Mucosa of rectum (tissue), 2 donors: ENCODE data around the gene CPSF3.

ENCODE experiments used
- H3K27ac ChIP-seq, 2 donors: one replicate each; pipeline ENCODE4 v1.7.0; 2013; ENCODE audit warnings: inconsistent platforms in 2 of 2, low read depth in 2 of 2, low read length in 2 of 2
- H3K27me3 ChIP-seq, 2 donors: one replicate each; pipeline ENCODE4 v1.7.0; 2013; ENCODE audit warnings: low read length in 2 of 2; ENCODE audit not compliant: control insufficient read depth in 2 of 2, insufficient read depth in 2 of 2
- H3K36me3 ChIP-seq, 2 donors: one replicate each; pipeline ENCODE4 v1.7.0; 2013; ENCODE audit warnings: low read length in 2 of 2; ENCODE audit not compliant: control insufficient read depth in 2 of 2, insufficient read depth in 2 of 2
- H3K4me1 ChIP-seq, 2 donors: one replicate each; pipeline ENCODE4 v1.7.0; 2013; ENCODE audit warnings: low read length in 2 of 2, mild to moderate bottlenecking in 1 of 2; ENCODE audit not compliant: control insufficient read depth in 2 of 2, insufficient read depth in 2 of 2
- H3K4me3 ChIP-seq, 2 donors: one replicate each; pipeline ENCODE4 v1.7.0; 2013; ENCODE audit warnings: low read length in 2 of 2
- H3K9ac ChIP-seq, 2 donors: one replicate each; pipeline ENCODE4 v1.7.0; 2013; ENCODE audit warnings: low read length in 2 of 2, low read depth in 1 of 2, mild to moderate bottlenecking in 1 of 2
- H3K9me3 ChIP-seq, 2 donors: one replicate each; pipeline ENCODE4 v1.7.0; 2013; ENCODE audit warnings: low read length in 2 of 2; ENCODE audit not compliant: control insufficient read depth in 2 of 2
- donor health status: healthy.
- donor health status: Normal muscosa, but diverticular disease.

Gene CPSF3

GRCh38 chr2:9384521-9384920 lies 38.9 kb upstream of the CPSF3 start:
- peaks cover 45 to 57% of the 10 kb centered on the region in 2 donors for H3K36me3 ChIP-seq
- peaks cover 6 to 11% of the 10 kb centered on the region in 2 donors for H3K4me1 ChIP-seq
- no peak overlapping the region for H3K27ac ChIP-seq
- H3K9me3 ChIP-seq: no peaks in the 10 kb centered on the region
- no peak overlapping the region for H3K9ac ChIP-seq
- H3K27me3 ChIP-seq: no peaks in the 10 kb centered on the region
- no peak overlapping the region for H3K4me3 ChIP-seq

DNA sequence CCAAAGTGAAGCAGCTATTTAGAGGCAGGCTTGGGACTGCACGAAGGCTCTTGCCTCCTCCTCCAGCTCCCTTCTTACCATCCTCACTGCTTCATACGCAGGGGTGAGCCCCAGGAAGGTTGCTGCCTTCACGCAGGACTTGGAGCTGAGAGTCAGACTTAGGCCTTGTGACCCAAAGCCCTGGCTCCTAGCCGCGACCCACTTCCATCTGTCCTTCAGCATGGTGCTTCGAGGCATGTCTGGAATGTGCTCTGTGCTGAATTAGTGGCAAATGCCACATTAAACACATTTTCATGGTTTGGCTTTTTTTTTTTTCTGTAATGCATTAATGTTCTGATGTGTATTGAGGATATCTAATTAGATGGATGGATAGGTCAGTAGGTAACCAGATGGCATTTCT lies 37.6 kb upstream of the CPSF3 start:
- Histone ChIP-seq H3K27ac (no peak overlapping the region), H3K4me1 (peaks cover 2 to 8% of the 10 kb centered on the region in 2 donors), H3K9ac (no peak overlapping the region), H3K27me3 (no peaks in the 10 kb centered on the region), H3K4me3 (no peak overlapping the region), H3K36me3 (peaks cover 54 to 63% of the 10 kb centered on the region in 2 donors), H3K9me3 (no peaks in the 10 kb centered on the region)

DNA sequence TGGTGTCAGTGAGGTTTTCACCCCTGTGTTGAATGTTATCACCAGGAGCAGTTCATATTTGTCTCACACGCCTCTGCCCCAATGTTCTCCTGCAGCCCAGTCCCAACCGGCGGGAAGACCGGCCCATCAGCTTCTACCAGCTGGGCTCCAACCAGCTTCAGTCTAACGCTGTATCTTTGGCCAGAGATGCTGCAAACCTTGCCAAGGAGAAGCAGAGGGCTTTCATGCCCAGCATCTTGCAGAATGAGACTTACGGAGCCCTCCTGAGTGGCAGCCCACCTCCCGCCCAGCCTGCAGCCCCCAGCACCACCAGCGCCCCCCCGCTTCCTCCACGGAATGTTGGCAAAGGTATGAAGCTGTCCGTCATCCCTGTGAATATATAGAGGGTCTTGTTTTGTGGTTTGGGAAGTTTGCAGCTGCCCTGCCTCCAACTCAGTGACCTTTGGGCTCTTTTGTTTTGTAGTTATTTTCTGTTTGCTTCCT lies 35.2 kb upstream of the CPSF3 start:
- Histone ChIP-seq H3K4me1 (no peaks in the 10 kb centered on the region), H3K9me3 (no peaks in the 10 kb centered on the region), H3K4me3 (no peak overlapping the region), H3K27ac (no peak overlapping the region), H3K36me3 (peaks cover 60% of the 10 kb centered on the region in 2 donors), H3K9ac (no peak overlapping the region), H3K27me3 (no peaks in the 10 kb centered on the region)

DNA sequence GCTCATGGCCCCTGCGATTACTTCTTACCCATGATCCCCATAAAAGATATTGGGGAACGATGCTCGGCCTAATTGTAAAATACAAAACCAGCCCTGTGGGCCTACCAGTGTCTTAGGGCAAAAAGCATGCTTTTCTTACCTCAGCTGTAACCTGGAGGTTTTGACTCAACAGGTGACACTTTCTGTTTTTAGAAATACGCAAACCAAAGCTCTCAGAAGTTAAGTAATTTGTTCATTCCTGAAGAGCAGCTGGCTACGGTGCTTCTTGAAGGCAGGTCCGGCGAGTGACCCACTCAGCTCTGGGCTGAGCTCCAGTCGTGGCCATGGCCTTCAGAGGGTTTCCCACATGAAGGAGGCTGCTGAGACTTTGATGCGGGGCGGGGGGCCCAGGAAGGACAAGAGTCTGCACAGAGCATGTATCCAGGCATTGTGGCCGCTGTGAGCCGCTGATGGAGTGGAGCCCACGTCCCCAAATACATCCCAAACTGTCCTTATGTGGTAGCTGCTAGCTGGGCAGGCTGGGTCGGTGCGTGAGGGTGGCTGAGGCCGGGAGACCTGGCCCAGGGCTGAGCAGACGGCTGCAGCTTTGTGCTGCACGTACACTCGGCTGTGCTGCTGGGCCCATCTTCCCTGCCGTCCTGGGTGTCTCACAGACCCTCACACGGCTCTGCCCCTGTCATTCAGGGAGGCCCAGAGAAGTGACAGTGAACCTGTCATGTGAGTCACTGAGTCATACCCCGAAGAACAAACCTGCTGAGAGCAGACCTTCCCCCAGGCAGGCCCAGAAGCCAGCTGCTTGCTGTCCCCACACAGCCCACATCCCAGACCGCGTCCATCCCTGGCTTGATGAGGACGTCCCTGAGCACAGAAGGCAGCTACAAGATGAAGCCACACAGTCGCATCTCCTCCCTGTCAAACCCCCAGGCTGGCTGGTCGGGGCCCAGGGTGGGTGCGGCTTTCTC lies 34.2 kb upstream of the CPSF3 start:
- Histone ChIP-seq H3K4me3 (no peak overlapping the region), H3K27me3 (no peaks in the 10 kb centered on the region), H3K9me3 (no peaks in the 10 kb centered on the region), H3K27ac (no peak overlapping the region), H3K36me3 (peaks cover 54 to 58% of the 10 kb centered on the region in 2 donors), H3K4me1 (no peaks in the 10 kb centered on the region), H3K9ac (no peak overlapping the region)

DNA sequence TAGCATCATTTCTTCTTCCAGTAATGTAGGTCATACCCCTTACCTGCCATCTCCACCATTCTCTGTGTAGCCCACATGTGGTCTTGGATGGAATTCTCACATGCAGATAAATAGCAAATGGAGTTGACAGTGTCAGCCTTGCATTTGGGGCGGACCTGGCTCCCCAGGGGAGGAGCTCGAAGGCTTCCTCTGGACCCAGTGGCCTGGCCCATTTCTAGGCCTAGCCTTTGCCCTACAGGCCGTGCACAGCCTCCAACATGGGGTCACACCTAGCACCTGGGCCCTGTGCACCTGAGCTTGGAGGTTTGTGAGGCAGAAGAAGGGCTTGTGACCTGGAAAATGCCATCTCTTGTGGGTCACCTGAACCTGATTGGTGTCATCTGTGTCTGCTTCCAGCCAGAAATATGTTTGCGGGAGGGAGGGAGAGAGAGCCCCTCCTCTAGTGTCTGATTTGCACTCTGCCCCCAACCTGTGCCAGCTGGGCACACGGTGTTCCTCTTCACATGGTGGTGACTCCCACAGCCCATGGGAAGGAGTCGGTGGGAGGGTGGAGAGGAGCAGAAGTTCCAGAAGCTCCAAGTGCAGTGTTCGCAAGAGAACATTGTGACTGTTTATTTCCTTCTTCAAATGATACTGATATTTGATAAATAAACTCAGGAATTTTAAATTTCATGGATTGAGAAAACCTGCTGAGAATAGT lies 33.2 kb upstream of the CPSF3 start:
- H3K36me3 ChIP-seq: peaks cover 52 to 58% of the 10 kb centered on the region in 2 donors
- no peaks in the 10 kb centered on the region for H3K9me3 ChIP-seq
- H3K27me3 ChIP-seq: no peaks in the 10 kb centered on the region
- H3K9ac ChIP-seq: no peak overlapping the region
- no peaks in the 10 kb centered on the region for H3K4me1 ChIP-seq
- H3K27ac ChIP-seq: no peak overlapping the region
- H3K4me3 ChIP-seq: no peak overlapping the region

DNA sequence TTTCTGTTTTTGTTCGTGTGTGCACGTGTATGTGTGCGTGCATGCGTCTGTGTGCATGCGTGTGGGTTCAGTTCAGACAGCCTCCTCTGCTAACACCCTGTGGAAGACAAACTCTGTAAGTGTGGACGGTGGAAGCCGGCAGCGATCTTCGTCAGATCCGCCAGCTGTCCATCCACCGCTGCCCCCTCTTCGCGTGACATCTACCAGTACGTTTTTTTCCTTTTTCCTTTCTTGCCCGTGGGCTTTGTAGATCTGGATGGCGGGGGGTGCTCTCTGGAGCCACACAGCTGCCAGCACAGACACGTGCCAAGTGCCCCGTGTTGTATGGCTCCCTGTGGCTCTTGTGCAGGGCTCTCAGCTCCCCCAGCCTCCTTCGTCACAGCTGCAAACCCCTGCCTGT lies 32.5 kb upstream of the CPSF3 start:
- Histone ChIP-seq H3K4me3 (no peak overlapping the region), H3K27me3 (no peaks in the 10 kb centered on the region), H3K27ac (no peak overlapping the region), H3K4me1 (no peaks in the 10 kb centered on the region), H3K9ac (no peak overlapping the region), H3K9me3 (no peaks in the 10 kb centered on the region), H3K36me3 (peaks cover 48 to 51% of the 10 kb centered on the region in 2 donors)

DNA sequence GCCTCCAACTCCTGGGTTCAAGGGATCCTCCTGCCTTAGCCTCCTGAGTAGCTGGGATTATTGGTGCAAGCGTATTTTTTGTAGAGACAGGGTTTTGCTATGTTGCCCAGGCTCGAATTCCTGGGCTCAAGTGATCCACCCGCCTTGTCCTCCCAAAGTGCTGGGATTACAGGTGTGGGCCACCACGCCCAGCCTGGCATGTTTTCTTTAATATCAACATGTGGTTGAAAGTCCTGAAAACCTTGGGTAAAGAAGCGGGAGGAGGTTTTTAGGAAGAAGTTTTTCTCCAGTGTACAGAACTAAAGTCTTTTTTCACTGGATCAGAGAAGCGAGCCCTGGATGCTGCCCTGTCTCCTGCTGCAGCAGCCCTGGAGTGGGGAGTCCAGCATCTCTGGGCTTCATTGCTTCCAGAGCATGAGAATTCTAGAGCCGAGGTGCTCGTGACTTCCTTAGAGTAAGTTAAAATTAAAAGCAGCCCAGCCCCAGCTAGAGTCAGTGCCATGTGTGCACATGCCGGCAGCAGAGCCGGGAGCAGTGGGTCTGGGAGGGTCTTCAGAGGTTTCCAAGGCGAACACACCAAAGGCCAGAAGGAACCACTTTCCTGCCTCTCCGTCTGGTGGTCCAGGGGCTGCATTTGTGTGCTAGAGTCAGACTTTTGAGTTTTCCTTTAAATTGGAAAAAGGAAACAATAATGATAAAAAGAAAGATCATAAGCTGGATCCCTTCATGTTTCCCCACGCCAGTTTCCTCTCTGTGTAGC lies 31.3 kb upstream of the CPSF3 start:
- Histone ChIP-seq H3K36me3 (peaks cover 42 to 45% of the 10 kb centered on the region in 2 donors), H3K27me3 (no peaks in the 10 kb centered on the region), H3K27ac (no peak overlapping the region), H3K9me3 (no peaks in the 10 kb centered on the region), H3K4me3 (no peak overlapping the region), H3K4me1 (no peaks in the 10 kb centered on the region), H3K9ac (no peak overlapping the region)

- no peak overlapping the region for H3K27ac ChIP-seq
- H3K9ac ChIP-seq: no peak overlapping the region
- peaks cover 38 to 40% of the 10 kb centered on the region in 2 donors for H3K36me3 ChIP-seq
- H3K9me3 ChIP-seq: no peaks in the 10 kb centered on the region
- no peaks in the 10 kb centered on the region for H3K27me3 ChIP-seq
- no peak overlapping the region for H3K4me3 ChIP-seq
- H3K4me1 ChIP-seq: no peaks in the 10 kb centered on the region
These were observed 30.3 kb upstream of the CPSF3 start for GRCh38 chr2:9392898-9393765.

DNA sequence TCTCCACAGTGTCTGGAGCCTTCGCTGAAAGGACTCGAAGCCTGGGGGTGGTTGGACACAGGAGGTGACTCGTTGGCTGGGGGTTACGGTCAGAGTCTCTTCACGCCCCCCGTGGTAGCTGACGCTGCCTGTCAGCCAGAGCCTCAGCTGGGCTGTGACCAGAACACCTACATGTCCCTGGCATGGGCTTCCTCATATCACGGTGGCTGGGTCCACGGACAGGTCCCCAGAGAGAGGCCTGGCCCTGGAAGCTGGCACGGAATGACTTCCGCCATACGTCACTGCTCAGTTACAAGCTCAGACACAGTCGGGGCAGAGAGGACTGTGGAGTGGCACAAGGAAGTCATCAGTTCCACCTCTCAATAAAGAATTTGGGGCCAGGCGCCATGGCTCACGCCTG lies 28.6 kb upstream of the CPSF3 start:
- H3K4me3 ChIP-seq: no peak overlapping the region
- H3K27ac ChIP-seq: no peak overlapping the region
- H3K27me3 ChIP-seq: no peaks in the 10 kb centered on the region
- no peaks in the 10 kb centered on the region for H3K9me3 ChIP-seq
- peaks cover 23 to 31% of the 10 kb centered on the region in 2 donors for H3K36me3 ChIP-seq
- H3K9ac ChIP-seq: no peak overlapping the region
- H3K4me1 ChIP-seq: no peaks in the 10 kb centered on the region
